ENCODE results near the gene PSTPIP1. TPM values are rescaled to one million over a fixed set of nuclear protein-coding genes. Genes with fewer than 3 reads are reported as not detected.

PSTPIP1 gene
- total and polyA plus RNA-seq, 10 of the 15 experiments (the other 5 are each of a cell fraction or from before 2014, with no cell fraction given) = 0.50 to 29.3 (median 14.5) TPM

DNA sequence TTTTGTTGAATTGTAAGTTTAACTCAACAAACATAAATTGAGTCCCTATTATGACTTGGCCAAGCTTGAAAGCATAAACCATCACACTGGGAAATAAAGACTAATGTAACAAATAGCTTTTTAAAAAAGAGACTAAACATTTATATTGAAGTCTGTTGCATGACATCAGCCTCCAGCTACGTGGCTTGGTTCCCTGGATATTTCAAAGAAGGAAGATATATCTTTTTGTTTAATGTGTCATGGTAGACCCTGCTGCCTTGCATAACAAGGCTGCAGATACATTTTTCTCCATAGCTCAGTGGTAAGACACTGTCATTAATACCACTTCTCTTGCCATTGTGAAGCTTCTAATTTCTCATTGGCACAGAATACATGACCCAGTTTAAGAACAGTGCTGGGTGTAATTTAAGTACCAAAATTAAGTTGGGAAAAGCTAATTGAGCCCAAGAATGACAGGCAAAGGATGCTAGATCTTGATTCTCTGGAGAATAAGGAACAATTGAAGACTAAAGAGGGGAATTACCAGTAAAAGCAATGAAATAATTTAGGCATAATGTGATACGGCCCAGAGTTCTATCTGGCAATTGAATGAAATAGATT lies 49.3 kb upstream of the PSTPIP1 start (continued):
- TF ChIP-seq RAD51 (IDR thresholded peaks at IDR 0.05) (no peak), SMAD5 (IDR thresholded peaks at IDR 0.05; ENCODE audit: low read depth) (no peak)

DNA sequence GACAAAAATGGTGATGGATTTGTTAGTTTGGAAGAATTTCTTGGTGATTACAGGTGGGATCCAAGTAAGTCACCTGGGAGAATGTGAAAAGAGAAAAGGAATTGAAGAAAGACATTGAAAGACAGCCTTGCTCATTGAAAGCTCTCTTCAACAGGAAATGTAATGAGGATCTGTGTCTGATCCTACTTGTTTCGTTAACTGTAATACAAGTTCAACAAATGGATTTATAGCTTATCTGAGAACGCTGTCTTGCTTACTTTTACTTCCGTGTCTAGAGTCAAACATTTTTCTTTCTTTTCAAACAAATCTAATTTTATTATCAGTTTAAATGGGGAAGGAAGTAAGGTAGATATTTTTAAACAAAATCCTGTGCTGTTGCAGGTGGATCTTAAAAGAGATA lies 47.5 kb upstream of the PSTPIP1 start:
- H4K20me1 ChIP-seq (ENCODE audit: control insufficient read depth, insufficient read depth) = no peaks in the 10 kb centered on the region
- no peak for TF ChIP-seq ZNF687 (IDR thresholded peaks at IDR 0.05)
- POLR2A ChIA-PET = no interaction called here
- H3K36me3 ChIP-seq (ENCODE audit: control insufficient read depth in 2 of 2, insufficient read depth in 2 of 2, low read length in 1 of 2) = no peaks in the 10 kb centered on the region
- CTCF ChIA-PET = interaction anchor here (1.0 to 3.8 kb wide), 3 partner anchors 12 to 87 kb away, joined by 3 to 16 read pairs (median 7); no protein-coding TSS in a partner anchor
- DNase-seq (ENCODE audit: low read depth, low spot score) (no peak), FAIRE-seq (peak; percentile 27), ATAC-seq (no peak)
- H3K9me3 ChIP-seq (replicated peaks; ENCODE audit: control insufficient read depth, insufficient read depth, low read length) = no peaks in the 10 kb centered on the region
- BruUV-seq (replicated peaks) = no TSS peak
- RAD21 ChIA-PET (ENCODE audit: unreplicated experiment) = interaction anchor here (1.1 kb wide), 1 partner anchor 26 kb away, joined by 3 read pairs; no protein-coding TSS in a partner anchor
- no peaks in the 10 kb centered on the region for H3K4me1 ChIP-seq (ENCODE audit: control insufficient read depth, insufficient read depth, low read length)
- WGBS (ENCODE audit: insufficient coverage, insufficient replicate concordance, low lambda C conversion rate, missing lambda C conversion rate) = 38% methylated on average over 3 of the region's 3 CpGs
- no peak overlapping the region for H2AFZ ChIP-seq (ENCODE audit: control insufficient read depth, low read depth, low read length)
- H3K4me2 ChIP-seq (ENCODE audit: control insufficient read depth, insufficient read depth) = no peak overlapping the region
- H3K27ac ChIP-seq (ENCODE audit: control insufficient read depth, insufficient read depth) = no peak overlapping the region
- in situ Hi-C loops (cut with MboI) = no loop called here
- no peak overlapping the region for H3K9ac ChIP-seq (ENCODE audit: control insufficient read depth, insufficient read depth, low read length)
- H3K27me3 ChIP-seq (replicated peaks in 1 of 2; ENCODE audit: control insufficient read depth in 2 of 2, insufficient read depth in 2 of 2, low read length in 1 of 2) = no peaks in the 10 kb centered on the region
- no peaks in the 10 kb centered on the region for H3K79me2 ChIP-seq (ENCODE audit: control insufficient read depth, insufficient read depth, low read length)
- H3K4me3 ChIP-seq = no peak overlapping the region
- SMC1A ChIA-PET (ENCODE audit: uncharacterized antibody, unreplicated experiment) = interaction anchor here (1.2 to 1.6 kb wide), 2 partner anchors 9 to 24 kb away, joined by 6 to 9 read pairs; no protein-coding TSS in a partner anchor
- intact Hi-C loops (cut with micrococcal nuclease; ENCODE audit: unreplicated experiment) = no loop called here
